HG03025 (cell line): ENCODE data around the gene ATRIP.
"Not testable (repeated sequence)": the region's sequence is repeated elsewhere in the genome, so short reads cannot be mapped to it uniquely, and the experiment has no call there.

Experiments used
- ATAC-seq: cut with Tn5 transposase; IDR thresholded peaks from one replicate; pipeline ENCODE4 v1.9.1; 2021; ENCODE audit warnings: mild to moderate bottlenecking, moderate library complexity; ENCODE audit not compliant: unreplicated experiment, low FRiP score

ATRIP gene

DNA sequence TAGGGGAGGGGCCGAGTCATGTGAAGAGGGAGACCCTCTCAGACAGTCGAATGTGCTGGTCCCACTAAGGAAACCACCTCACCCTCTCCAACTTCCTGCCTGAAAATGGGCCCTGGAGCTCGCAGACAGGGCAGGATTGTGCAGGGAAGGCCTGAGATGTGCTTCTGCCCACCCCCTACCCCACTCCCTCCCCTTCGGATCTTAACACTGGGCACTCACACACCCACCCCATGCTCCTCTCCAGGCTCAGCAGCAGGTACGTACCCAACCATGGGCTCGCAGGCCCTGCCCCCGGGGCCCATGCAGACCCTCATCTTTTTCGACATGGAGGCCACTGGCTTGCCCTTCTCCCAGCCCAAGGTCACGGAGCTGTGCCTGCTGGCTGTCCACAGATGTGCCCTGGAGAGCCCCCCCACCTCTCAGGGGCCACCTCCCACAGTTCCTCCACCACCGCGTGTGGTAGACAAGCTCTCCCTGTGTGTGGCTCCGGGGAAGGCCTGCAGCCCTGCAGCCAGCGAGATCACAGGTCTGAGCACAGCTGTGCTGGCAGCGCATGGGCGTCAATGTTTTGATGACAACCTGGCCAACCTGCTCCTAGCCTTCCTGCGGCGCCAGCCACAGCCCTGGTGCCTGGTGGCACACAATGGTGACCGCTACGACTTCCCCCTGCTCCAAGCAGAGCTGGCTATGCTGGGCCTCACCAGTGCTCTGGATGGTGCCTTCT is 20.0 kb downstream of the ATRIP start:
- ATAC-seq = peak; percentile 11

DNA sequence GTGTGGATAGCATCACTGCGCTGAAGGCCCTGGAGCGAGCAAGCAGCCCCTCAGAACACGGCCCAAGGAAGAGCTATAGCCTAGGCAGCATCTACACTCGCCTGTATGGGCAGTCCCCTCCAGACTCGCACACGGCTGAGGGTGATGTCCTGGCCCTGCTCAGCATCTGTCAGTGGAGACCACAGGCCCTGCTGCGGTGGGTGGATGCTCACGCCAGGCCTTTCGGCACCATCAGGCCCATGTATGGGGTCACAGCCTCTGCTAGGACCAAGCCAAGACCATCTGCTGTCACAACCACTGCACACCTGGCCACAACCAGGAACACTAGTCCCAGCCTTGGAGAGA is 20.5 kb downstream of the ATRIP start:
- no peak for ATAC-seq

DNA sequence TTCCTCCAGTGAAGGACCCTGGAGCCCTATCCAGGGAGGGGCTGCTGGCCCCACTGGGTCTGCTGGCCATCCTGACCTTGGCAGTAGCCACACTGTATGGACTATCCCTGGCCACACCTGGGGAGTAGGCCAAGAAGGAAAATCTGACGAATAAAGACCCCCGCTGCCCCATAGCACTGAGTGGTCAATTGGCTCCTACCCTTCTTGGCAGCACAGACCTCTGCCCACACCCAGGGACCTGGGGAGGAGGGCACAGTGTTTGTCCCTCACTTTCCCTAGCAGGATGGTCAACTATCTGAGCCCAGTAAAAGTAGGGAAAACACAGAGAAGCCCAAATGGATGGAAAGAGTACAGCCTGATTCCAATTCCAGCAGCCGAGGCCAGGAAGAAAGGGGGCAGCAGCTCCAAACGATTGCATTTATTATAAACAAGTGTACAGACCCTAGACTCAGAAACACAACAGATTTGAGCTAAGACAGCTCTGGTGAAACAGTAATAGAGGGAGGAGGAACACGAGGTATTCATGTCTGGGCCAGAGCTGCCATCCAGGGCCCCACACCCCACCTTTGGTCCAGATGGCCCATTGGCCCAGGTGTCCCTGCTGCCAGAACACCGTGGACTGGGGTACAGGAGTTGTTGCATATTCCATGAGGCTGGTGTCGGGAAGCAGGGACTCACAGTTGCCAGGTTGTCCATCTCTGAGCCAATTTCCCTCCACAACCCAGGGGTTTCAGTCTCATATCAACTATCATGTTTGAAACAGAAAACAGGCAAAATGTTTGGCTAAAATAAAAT is 21.1 kb downstream of the ATRIP start:
- no peak for ATAC-seq

DNA sequence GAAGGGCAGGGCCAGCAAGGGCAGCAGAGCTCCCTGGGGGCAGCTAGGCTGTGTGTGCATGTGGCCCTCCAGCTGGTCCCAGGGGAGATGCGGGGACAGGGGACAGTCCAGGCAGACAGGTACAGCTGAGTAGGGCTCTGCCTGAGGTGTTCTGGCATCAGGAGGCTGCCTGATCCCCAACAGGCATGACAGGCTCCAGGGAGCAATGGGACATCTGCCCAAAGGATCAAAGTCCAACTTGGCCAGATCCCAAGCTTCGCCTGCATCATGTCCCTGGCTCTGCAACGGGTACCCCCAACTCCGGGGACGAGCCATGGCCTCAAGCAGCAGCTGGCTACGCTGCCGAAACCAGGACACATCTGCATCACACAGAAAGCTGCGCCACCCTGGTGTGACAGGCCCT is 21.8 kb downstream of the ATRIP start:
- ATAC-seq = no peak

DNA sequence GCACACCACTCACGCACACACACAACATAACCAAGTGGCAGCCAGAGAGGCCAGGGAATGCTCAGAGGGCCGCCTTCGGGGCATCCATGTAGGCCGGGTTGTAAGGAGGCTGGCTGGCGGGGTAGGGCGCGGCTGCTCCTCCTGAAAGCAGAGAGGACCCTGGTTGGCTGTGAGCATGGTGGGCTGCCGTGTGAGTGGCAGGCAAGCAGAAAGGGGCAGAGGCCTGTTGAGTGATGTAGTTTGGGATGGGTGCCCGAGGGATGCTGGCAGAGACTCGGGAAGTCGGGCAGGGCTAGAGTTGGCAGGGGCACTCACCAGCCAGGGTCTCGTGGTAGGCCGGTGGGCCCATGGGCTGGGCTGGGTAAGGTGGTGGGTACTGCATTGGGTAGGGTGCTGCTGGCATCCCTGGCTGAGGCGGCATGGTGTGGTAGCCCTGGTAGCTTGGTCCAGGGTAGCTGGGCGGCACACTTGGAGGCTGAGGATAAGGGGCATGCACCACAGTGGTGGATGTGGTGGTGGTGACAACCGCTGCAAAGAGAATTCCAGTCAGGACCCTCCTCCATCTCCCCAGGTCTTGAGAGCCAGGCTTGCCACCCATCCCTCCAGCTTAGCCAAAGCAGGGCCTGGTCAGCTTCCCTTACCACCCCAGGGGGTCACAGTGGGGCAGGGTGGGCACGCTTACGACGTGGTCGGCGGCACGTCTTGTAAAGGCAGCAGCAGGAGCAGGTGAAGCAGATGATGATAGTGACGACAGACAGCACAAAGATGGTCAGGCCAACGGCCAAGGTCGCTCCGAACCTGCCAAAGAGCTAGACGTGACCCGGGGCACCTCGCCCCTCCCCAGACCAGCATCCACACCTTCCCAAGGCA is 22.7 kb downstream of the ATRIP start:
- ATAC-seq = no peak

DNA sequence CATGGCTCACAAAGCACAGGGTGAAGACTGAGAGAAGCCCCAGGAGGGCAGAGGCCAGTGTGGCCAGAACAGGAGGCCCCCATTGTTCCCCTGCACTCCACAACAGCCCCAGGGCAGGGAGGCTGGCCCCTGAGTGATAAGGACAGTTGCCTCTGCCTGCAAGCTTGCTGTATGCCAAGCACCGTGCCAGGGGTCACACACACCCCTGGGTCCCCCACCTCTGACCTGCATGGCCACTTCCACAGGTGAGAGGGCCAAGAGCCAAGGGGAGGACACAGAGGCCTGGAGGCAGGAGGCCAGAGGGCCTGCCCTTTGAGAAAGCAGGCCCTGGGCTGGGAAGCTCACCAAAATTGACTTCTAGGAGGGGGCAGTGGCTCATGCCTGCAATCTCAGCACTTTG is 23.7 kb downstream of the ATRIP start:
- ATAC-seq = no peak

DNA sequence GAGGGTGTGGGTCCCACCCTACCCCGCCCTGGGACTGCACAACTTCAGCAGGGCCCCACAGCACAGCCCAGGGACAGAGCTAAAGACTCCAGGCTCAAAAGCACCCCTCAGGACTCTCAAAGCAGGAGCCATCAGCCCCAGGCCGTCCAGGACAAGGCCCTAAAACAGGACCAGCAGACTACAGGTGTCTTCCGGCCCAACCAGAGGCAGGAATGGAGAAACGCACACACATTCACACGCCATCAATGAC is 26.1 kb downstream of the ATRIP start:
- ATAC-seq = no peak

DNA sequence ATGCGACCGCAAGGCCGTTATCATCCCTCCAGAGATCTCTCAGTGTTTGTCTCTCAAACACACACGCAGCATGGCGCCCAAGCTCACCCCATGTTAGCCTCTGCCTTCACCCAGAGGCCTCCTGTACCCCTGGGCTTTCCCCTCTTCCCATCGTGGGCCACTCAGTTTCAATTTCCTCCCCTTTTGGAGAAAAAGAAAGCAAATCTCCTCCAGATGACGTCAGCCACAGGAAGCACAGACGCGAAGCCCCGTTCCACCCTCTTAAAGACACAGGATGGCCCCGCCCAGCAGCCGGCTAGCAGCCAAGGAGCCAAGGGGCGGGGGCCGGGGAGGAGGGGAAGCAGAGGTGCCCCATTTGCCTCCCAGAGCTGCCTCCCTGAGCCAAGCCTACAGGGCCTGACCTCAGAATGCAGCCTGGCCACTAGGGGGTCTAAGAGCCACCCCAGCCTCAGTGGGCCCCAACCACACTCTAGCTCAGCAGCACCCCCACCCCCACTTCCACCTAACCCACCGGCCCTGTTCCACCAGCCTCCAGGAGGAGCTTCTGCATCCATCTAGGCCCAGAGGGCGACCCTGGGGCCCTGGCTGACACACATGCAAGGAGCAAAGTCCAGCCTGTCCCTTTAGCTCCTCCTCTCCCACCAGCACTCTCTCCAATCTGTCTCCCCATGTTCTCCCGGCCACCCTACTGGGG is 26.5 kb downstream of the ATRIP start:
- ATAC-seq = peak; percentile 64

DNA sequence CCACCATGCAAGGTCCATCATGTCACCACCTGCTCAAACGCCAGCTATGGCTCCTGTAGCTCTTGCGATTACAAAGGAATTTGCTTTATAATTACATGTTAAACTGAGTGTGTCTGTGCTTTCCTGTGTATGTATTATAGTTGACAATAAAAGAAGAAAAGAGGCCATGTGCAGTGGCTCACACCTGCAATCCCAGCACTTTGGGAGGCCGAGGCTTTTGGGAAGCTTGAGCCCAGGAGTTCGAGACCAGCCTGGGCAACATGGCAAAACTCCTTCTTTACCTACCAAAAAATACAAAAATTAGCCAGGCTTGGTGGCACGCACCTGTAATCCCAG is 27.0 kb downstream of the ATRIP start:
- ATAC-seq = no peak

DNA sequence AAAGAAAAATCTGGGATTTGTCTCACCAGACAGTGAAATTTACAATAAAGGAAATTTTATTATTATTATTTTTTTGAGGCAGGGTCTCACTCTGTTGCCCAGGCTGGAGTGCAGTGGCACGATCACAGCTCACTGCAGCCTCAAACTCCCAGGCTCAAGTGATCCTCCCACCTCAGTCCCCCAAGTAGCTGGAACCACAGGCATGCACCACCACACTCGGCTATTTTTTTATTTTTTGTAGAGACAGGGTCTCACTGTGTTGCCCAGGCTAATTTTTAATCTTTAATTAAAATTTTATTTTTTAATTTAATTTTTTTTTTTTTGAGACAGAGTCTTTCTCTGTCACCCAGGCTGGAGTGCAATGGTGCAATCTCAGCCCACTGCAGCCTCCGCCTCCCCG is 27.5 kb downstream of the ATRIP start:
- ATAC-seq = not testable (repeated sequence)

DNA sequence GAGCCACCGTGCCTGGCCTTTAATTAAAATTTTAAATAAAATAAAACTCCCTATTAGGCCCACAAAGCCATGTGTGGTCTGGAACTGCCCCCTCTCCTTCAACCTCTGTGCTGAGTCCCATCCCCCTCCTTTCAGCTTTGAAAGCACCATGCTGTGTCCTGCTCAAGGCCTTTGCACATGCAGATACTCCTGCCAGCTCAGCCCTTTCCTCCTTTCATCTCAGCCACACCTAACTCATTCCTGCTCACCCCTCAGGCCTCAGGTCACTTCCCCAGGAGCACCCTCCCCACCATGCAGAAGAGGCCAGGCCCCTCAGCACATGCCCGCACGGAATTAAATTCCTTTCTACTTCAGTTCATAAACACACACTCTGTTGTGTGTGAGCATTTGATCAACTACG is 28.1 kb downstream of the ATRIP start:
- ATAC-seq = no peak

DNA sequence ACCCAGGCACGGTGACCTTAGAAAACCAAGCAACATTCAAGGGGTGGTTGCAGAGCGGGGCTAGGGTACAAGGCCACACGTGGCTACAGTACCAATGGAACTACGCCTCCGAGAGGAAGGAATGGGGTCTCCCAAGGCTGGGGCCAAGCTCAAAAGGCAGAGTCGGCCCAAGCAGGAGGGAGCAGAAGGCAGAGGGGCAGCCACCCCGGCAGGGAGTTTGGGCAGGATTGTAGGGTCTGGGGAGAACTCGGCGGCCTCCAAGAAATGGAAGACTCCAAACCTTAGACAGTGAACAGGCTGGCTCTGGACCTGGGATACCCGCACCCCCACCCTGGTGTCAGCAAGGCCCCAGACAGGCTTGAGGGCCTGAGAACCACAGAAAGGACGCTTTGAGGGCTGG is 28.7 kb downstream of the ATRIP start:
- ATAC-seq = no peak

DNA sequence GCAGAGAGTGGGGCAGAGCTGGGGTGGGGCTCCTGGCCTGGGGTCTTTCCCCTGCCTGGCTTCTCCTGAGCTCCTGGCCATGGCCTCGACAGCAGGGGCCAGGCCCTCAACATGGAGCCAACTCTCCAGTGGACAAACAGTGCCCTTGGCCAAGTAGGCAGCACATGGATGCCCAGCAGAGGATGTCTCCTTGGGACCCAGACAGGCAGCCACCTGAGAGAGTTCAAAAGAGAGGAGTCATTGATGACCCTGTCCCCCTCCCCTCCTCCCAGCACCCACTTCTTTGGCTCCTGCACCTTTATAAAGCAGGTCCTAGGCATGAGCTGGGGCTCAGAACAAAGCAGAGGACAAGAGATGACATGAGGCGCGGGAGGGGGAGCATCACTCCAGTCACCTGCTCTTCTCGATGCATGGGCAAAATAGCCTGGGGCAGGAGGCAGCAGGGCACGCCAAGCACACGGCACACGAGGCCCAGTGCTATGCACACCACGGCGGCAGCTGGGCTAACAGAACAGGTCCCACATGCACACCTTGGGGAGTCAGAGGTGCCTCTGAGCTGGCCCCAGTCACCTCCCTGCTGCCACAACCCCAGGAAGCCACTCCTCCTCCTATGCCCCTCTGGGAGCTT is 30.0 kb downstream of the ATRIP start:
- ATAC-seq = no peak

DNA sequence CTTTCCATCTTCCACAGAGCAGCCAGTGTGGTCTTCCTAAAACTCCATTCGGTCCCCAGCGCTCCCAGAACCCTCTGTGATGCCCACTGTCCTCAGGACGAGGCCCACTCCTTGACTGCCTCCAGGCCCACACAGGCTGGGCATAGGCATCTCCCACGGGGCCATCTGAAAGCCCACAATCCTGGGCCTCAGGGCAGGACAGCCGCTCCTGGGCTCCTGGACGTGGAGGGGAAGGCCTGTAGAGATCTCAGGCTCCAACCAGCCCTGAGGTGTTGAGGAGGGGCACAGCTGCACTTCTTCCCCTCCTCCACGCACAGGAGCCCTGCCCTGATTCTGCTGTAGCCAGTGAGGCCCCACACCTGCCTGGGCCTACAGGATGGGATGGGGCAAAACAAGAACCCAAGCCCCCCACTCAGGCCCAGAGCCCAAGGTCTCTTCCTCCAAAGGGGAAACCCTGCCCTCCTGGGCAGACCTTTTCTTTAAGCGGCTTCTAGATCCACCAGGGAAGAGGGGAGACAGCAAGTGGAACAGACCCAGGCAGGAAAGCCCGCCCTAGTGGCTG is 31.5 kb downstream of the ATRIP start:
- no peak for ATAC-seq

DNA sequence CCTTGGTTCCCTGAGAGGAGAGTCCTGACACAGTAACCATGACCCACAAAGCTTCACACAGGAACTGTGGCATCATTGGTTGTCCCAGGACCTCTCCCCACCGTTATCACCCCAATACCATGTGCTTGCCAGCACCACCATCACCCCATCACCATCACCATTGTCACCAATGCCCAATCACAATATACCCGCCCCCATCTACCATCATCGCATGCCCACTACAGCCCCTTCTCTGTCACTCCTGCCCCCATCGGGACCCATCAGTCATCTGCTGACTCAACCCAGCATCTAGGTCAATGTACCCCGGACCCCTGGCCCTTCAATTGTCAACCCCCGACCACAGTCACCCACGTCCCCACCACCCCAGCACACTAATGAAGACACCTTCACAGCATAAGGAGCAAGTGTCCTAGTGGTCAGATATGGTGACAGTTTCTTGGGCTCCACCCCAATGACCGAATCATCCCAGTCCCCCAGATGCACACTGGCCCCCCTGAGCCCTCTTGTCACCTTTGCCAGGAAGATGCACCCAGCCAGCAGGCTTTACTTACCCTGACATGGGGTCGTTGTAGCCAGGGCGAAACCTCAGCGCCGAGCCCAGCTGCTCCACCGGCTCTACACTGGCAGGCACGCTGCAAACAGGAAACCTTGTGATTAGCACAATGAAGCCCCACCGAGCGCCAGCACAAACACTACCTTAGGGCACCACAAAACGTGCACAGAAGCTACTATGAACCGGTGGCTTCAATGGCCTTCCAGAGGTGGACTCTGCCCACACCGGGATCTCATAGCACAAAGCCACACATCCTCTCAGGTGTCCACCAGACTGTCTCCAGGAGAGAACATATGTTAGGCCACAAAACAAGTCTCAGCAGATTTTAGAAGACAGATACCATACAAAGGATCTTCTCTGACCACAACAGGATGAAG is 32.4 kb downstream of the ATRIP start:
- ATAC-seq = no peak

DNA sequence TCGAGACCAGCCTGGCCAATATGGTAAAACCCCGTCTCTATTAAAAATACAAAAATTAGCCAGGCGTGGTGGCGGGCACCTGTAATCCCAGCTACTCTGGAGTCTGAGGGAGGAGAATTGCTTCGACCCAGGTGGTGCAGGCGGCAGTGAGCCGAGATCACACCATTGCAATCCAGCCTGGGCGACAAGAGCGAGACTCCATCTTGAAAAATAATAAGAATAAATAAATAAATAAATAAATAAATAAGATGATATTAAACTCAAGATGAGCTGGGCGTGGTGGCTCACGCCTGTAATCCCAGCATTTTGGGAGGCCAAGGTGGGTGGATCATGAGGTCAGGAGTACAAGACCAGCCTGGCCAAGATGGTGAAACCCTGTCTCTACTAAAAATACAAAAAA is 34.4 kb downstream of the ATRIP start:
- ATAC-seq = not testable (repeated sequence)

DNA sequence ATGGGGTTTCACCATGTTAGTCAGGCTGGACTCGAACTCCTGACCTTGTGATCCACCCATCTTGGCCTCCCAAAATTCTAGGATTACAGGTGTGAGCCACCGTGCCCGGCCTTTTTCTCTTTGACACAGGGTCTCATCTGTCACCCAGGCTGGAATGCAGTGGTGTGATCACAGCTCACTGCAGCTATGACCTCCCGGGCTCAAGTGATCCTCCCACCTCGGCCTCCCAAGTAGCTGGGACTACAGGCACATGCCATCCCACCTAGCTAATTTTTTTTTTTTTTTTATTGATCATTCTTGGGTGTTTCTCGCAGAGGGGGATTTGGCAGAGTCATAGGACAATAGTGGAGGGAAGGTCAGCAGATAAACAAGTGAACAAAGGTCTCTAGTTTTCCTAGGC is 36.3 kb downstream of the ATRIP start:
- ATAC-seq = not testable (repeated sequence)

DNA sequence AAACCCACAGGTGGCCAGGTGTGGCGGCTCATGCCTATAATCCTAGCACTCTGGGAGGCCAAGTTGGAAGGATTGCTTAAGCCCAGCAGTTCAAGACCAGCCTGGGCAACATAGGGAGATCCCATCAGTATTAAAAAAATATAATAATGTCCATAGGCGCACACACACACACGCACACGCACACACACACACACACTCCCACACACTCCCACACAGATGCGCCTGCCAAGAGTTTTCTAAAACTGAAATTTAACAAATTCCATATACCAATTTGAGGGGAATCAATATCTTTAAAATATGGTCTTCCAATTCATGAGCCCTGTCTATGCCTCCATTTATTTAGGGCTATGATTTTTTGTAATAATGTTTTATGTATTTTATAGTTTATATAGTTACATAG is 40.4 kb downstream of the ATRIP start:
- no peak for ATAC-seq

DNA sequence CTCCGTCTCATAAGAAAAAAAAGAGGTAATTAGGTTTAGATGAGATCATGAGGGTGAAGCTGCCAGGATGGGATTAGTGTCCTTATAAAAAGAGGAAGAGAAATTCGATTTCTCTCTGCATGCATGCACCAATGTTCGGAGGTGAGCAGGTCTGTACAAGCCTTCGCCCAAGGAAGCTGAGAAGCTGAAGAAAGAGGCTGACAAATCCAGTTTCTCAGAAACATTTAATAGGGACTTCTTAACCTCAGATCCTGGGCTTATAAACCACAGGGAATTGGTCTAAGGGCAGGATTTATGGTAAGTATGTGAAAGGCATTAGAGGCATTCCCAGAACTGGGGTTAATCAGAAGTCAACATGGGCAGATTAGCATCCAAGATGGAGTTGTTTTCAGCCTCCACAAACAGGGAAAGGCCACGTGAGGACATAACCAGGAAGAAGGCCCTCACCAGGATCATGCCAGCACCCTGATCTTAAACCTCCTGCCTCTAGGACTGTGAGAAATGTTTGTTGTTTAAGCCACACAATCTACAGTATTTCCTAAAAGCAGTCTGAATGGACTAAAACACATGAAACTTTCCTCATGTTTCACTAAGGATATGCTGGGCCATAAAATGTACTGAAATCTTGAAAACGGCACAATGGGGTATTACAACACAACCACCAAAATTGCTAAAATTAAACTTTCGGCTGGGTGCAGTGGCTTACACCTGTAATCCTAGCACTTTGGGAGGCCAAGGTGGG is 46.1 kb downstream of the ATRIP start:
- ATAC-seq = no peak
